HepG2 (cell line): Measurements from ENCODE around the gene ACSBG1. TPM values are rescaled to one million over a fixed set of nuclear protein-coding genes. Genes with fewer than 3 reads are reported as not detected.
A peak's percentile ranks its signal among the peaks of the same experiment; 100 is the strongest.

Experiments
- MED13 ChIP-seq: sonication (generic); formaldehyde crosslinking; IDR thresholded peaks from 2 replicates; pipeline ENCODE4 v1.5.0; 2020; ENCODE audit warnings: missing genetic modification reagents
- MYC ChIP-seq: sonication (generic); formaldehyde crosslinking; IDR thresholded peaks from 2 replicates; pipeline ENCODE4 v1.9.0; 2021; ENCODE audit warnings: missing genetic modification reagents, borderline replicate concordance
- PAX8 ChIP-seq: sonication (generic); formaldehyde crosslinking; IDR thresholded peaks from 2 replicates; pipeline ENCODE4 v1.8.0; 2022; ENCODE audit warnings: mild to moderate bottlenecking, missing genetic modification reagents, borderline replicate concordance
- ZBTB42 ChIP-seq: sonication (generic); formaldehyde crosslinking; IDR thresholded peaks from 2 replicates; pipeline ENCODE4 v1.5.0; 2020; ENCODE audit warnings: mild to moderate bottlenecking, missing genetic modification reagents
- ZNF446 ChIP-seq: sonication (generic); formaldehyde crosslinking; IDR thresholded peaks from 2 replicates; pipeline ENCODE4 v1.5.0; 2020; ENCODE audit warnings: mild to moderate bottlenecking, missing genetic modification reagents
- ZNF546 ChIP-seq: sonication (generic); formaldehyde crosslinking; conservative IDR thresholded peaks from 2 replicates; pipeline ENCODE4 v1.8.1; 2023; ENCODE audit warnings: mild to moderate bottlenecking, missing genetic modification reagents
- polyA plus RNA-seq, 8 experiments: library from polyadenylated mRNA; depleted of rRNA in 3 of 8; stranded (reverse) in 7 of 8; unstranded in 1 of 8; fragments of >200 nt; fragmentation: Illumina TruSeq in 4 of 8; extraction: Trizol in 4 of 8; gene quantifications; 2 replicates each; pipeline versions ENCODE4 v1.2.1 to v1.2.3, GENCODE V29; 2011 to 2016; ENCODE audit warnings: low read depth in 4 of 8, missing spikeins in 1 of 8, mixed read lengths in 1 of 8; ENCODE audit not compliant: insufficient read depth in 1 of 8
- total RNA-seq, 5 experiments: library from RNA; depleted of rRNA; stranded (reverse); fragments of >200 nt; fragmentation: Illumina TruSeq; extraction: Trizol; gene quantifications; 2 replicates each; pipeline ENCODE4 v1.2.3, GENCODE V29; 2016; ENCODE audit warnings: low read depth in 1 of 5
- TF ChIP-seq, protein P1 (sequence below): sonication (generic); formaldehyde crosslinking; IDR thresholded peaks from 2 replicates; pipeline ENCODE4 v1.4.0; 2020; ENCODE audit warnings: missing genetic modification reagents
- TF ChIP-seq, protein P2 (sequence below): sonication (generic); formaldehyde crosslinking; IDR thresholded peaks from 2 replicates; pipeline ENCODE4 v1.4.0; 2020; ENCODE audit warnings: missing genetic modification reagents, borderline replicate concordance
- TF ChIP-seq, protein P3 (sequence below): sonication (generic); formaldehyde crosslinking; IDR thresholded peaks from 2 replicates; pipeline ENCODE4 v1.4.0; 2020; ENCODE audit warnings: mild to moderate bottlenecking, missing genetic modification reagents
- TF ChIP-seq, protein P4 (sequence below): sonication (generic); formaldehyde crosslinking; IDR thresholded peaks from 2 replicates; pipeline ENCODE4 v1.4.0; 2020; ENCODE audit warnings: missing genetic modification reagents
- TF ChIP-seq, protein P5 (sequence below): sonication (generic); formaldehyde crosslinking; IDR thresholded peaks from 2 replicates; pipeline ENCODE4 v1.5.0; 2020; ENCODE audit warnings: missing genetic modification reagents

The ACSBG1 gene
- total and polyA plus RNA-seq, 2 of the 13 experiments (the other 11 are each of a cell fraction or from before 2014, with no cell fraction given), result 0.35 to 0.81 TPM

DNA sequence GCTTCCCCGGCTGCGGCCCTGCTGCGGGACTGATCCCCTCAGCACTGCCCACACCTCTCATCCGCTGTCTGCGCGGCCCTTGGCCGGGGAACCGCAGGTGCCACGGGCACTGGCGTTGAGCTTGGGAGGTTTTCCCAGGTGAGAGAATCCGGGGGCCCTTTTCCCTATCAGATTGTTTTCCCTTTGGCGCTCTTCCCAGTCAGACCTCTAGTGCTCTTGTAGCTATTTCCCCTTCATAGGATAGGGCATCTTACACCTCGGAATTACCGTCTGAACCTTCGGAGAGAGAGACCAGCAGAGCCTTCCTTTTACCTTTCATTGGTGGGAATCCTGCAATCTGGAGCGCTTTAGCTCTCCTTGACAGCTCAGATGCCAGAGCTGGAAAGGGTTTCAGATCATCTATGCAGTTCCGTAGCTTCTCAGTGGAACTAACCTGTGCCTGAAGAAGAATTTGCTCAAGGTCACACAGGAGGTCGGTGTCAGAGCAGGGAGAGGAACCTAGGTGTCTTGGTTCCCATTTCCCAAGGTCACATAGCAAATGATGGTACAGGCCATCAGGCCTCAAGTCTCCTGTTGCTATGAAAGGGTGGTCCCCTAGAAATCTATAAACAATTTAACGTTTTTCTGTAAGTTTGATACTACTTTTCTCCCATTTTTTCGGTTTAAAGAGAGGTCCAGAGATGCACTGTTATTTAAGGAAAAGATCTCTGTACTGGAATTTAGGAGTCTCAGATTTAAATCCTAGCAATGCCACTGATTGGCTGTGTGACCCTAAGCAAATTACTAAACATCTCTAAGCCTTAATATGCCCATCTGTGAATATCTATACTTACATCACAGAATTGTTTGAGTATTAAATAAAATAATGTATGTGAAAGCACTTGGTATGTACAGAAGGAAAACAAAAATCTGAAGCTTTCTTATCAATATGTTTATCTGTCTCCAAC is 84.3 kb downstream of the ACSBG1 start (continued):
- TF ChIP-seq, protein P1, sequence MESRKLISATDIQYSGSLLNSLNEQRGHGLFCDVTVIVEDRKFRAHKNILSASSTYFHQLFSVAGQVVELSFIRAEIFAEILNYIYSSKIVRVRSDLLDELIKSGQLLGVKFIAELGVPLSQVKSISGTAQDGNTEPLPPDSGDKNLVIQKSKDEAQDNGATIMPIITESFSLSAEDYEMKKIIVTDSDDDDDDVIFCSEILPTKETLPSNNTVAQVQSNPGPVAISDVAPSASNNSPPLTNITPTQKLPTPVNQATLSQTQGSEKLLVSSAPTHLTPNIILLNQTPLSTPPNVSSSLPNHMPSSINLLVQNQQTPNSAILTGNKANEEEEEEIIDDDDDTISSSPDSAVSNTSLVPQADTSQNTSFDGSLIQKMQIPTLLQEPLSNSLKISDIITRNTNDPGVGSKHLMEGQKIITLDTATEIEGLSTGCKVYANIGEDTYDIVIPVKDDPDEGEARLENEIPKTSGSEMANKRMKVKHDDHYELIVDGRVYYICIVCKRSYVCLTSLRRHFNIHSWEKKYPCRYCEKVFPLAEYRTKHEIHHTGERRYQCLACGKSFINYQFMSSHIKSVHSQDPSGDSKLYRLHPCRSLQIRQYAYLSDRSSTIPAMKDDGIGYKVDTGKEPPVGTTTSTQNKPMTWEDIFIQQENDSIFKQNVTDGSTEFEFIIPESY (CRISPR knock-in tag), result no peak
- no peak for TF ChIP-seq ZBTB42 (CRISPR knock-in tag)
- TF ChIP-seq, protein P2, sequence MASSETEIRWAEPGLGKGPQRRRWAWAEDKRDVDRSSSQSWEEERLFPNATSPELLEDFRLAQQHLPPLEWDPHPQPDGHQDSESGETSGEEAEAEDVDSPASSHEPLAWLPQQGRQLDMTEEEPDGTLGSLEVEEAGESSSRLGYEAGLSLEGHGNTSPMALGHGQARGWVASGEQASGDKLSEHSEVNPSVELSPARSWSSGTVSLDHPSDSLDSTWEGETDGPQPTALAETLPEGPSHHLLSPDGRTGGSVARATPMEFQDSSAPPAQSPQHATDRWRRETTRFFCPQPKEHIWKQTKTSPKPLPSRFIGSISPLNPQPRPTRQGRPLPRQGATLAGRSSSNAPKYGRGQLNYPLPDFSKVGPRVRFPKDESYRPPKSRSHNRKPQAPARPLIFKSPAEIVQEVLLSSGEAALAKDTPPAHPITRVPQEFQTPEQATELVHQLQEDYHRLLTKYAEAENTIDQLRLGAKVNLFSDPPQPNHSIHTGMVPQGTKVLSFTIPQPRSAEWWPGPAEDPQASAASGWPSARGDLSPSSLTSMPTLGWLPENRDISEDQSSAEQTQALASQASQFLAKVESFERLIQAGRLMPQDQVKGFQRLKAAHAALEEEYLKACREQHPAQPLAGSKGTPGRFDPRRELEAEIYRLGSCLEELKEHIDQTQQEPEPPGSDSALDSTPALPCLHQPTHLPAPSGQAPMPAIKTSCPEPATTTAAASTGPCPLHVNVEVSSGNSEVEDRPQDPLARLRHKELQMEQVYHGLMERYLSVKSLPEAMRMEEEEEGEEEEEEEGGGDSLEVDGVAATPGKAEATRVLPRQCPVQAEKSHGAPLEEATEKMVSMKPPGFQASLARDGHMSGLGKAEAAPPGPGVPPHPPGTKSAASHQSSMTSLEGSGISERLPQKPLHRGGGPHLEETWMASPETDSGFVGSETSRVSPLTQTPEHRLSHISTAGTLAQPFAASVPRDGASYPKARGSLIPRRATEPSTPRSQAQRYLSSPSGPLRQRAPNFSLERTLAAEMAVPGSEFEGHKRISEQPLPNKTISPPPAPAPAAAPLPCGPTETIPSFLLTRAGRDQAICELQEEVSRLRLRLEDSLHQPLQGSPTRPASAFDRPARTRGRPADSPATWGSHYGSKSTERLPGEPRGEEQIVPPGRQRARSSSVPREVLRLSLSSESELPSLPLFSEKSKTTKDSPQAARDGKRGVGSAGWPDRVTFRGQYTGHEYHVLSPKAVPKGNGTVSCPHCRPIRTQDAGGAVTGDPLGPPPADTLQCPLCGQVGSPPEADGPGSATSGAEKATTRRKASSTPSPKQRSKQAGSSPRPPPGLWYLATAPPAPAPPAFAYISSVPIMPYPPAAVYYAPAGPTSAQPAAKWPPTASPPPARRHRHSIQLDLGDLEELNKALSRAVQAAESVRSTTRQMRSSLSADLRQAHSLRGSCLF, result no peak
- TF ChIP-seq PAX8 (CRISPR knock-in tag), result 0 out of 2 replicates have a peak, but pooled peaks have one; percentile 56
- no peak for TF ChIP-seq ZNF546
- no peak for TF ChIP-seq MED13 (CRISPR knock-in tag)
- TF ChIP-seq, protein P3, sequence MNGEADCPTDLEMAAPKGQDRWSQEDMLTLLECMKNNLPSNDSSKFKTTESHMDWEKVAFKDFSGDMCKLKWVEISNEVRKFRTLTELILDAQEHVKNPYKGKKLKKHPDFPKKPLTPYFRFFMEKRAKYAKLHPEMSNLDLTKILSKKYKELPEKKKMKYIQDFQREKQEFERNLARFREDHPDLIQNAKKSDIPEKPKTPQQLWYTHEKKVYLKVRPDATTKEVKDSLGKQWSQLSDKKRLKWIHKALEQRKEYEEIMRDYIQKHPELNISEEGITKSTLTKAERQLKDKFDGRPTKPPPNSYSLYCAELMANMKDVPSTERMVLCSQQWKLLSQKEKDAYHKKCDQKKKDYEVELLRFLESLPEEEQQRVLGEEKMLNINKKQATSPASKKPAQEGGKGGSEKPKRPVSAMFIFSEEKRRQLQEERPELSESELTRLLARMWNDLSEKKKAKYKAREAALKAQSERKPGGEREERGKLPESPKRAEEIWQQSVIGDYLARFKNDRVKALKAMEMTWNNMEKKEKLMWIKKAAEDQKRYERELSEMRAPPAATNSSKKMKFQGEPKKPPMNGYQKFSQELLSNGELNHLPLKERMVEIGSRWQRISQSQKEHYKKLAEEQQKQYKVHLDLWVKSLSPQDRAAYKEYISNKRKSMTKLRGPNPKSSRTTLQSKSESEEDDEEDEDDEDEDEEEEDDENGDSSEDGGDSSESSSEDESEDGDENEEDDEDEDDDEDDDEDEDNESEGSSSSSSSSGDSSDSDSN, result peak; percentile 53; the same call in 1 of the 2 replicates
- no peak for TF ChIP-seq ZNF446 (CRISPR knock-in tag)
- no peak for TF ChIP-seq MYC
- TF ChIP-seq, protein P4, sequence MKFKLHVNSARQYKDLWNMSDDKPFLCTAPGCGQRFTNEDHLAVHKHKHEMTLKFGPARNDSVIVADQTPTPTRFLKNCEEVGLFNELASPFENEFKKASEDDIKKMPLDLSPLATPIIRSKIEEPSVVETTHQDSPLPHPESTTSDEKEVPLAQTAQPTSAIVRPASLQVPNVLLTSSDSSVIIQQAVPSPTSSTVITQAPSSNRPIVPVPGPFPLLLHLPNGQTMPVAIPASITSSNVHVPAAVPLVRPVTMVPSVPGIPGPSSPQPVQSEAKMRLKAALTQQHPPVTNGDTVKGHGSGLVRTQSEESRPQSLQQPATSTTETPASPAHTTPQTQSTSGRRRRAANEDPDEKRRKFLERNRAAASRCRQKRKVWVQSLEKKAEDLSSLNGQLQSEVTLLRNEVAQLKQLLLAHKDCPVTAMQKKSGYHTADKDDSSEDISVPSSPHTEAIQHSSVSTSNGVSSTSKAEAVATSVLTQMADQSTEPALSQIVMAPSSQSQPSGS (CRISPR knock-in tag), result 0 out of 2 replicates have a peak, but pooled peaks have one; percentile 5
- TF ChIP-seq, protein P5, sequence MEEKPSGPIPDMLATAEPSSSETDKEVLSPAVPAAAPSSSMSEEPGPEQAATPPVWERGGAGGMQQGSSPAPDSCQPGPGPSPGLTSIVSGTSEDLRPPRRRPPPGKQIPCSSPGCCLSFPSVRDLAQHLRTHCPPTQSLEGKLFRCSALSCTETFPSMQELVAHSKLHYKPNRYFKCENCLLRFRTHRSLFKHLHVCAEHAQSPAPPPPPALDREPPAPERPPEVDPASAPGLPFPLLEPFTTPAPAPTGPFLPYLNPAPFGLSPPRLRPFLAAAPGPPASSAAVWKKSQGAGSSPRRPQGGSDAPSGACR (CRISPR knock-in tag), result 0 out of 2 replicates have a peak, but pooled peaks have one; percentile 31
